HepG2 (cell line): ENCODE measurements around the gene SLC16A7.

ENCODE experiments used
- CREBL2 ChIP-seq: sonication (generic); formaldehyde crosslinking; IDR thresholded peaks from 2 replicates; pipeline ENCODE4 v1.8.1; 2023; ENCODE audit warnings: missing genetic modification reagents, mild to moderate bottlenecking, borderline replicate concordance
- CTCF ChIP-seq: sonication (generic); formaldehyde crosslinking; IDR thresholded peaks from 2 replicates; pipeline ENCODE4 v1.5.0; 2020; ENCODE audit warnings: mild to moderate bottlenecking, missing genetic modification reagents, moderate library complexity
- EZH2 ChIP-seq: conservative IDR thresholded peaks from 2 replicates; pipeline ENCODE4 v1.6.1; 2012; ENCODE audit warnings: mild to moderate bottlenecking, low read depth, low read length, moderate library complexity
- KMT2A ChIP-seq: sonication (generic); formaldehyde crosslinking; IDR thresholded peaks from 2 replicates; pipeline ENCODE4 v1.4.0; 2020; ENCODE audit warnings: missing genetic modification reagents
- NFIC ChIP-seq: IDR thresholded peaks from 2 replicates; pipeline ENCODE4 v1.6.1; 2012; ENCODE audit warnings: mild to moderate bottlenecking, low read length, inconsistent platforms
- RFX1 ChIP-seq: fragments of 450-650 bp; IDR thresholded peaks from 2 replicates; pipeline ENCODE4 v1.6.1; 2017
- ZBTB40 ChIP-seq, 2 experiments: fragments of 450-650 bp in 1 of 2; sonication (generic) in 1 of 2; formaldehyde crosslinking in 1 of 2; IDR thresholded peaks; 2 replicates each; pipeline versions ENCODE4 v1.6.1 to v1.8.0; 2016 to 2022; ENCODE audit warnings: antibody characterized with exemption in 1 of 2, mild to moderate bottlenecking in 1 of 2, missing genetic modification reagents in 1 of 2
- ZFP36 ChIP-seq: fragments of 150-350 bp; IDR thresholded peaks from 2 replicates; pipeline ENCODE4 v1.6.1; 2018; ENCODE audit warnings: borderline replicate concordance, low read length, low read depth; ENCODE audit not compliant: partially characterized antibody
- ZNF331 ChIP-seq: sonication (generic); formaldehyde crosslinking; IDR thresholded peaks from 2 replicates; pipeline ENCODE4 v1.4.0; 2020; ENCODE audit warnings: missing genetic modification reagents
- ZNF839 ChIP-seq: sonication (generic); formaldehyde crosslinking; IDR thresholded peaks from 2 replicates; pipeline ENCODE4 v1.4.0; 2020; ENCODE audit warnings: missing genetic modification reagents, mild to moderate bottlenecking, borderline replicate concordance

- TF ChIP-seq KMT2A (CRISPR knock-in tag): no peak
- no peak for TF ChIP-seq ZNF331 (CRISPR knock-in tag)
- no peak for TF ChIP-seq CTCF
- TF ChIP-seq ZNF839 (CRISPR knock-in tag): no peak
- TF ChIP-seq RFX1: no peak
- TF ChIP-seq ZFP36: no peak
- no peak for TF ChIP-seq NFIC
- TF ChIP-seq ZBTB40 (IDR thresholded peaks at IDR 0.05): no peak
- TF ChIP-seq ZBTB40 (CRISPR knock-in tag; IDR thresholded peaks at IDR 0.05): no peak
- TF ChIP-seq CREBL2 (CRISPR knock-in tag): no peak
- TF ChIP-seq EZH2: no peak
Measured at GRCh38 chr12:59812716-59813115, 216.9 kb downstream of the SLC16A7 start.
